H7 (cell line): ENCODE data around the gene OFD1. TPM values are rescaled to one million over a fixed set of nuclear protein-coding genes. Genes with fewer than 3 reads are reported as not detected.

ENCODE experiments used
- DNase-seq: peaks from one replicate; pipeline ENCODE4 v3.0.0; 2012
- H3K27me3 ChIP-seq: 2 replicates; pipeline ENCODE4 v1.6.0; 2011; ENCODE audit warnings: mild to moderate bottlenecking, low read length; ENCODE audit not compliant: control insufficient read depth, insufficient read depth
- H3K36me3 ChIP-seq: replicated peaks from 2 replicates; pipeline ENCODE4 v1.5.1; 2011; ENCODE audit warnings: low read length; ENCODE audit not compliant: control insufficient read depth, insufficient read depth
- H3K4me3 ChIP-seq: 2 replicates; pipeline ENCODE4 v1.5.1; 2011; ENCODE audit warnings: low read depth, mild to moderate bottlenecking, control low read depth, low read length, moderate library complexity; ENCODE audit not compliant: insufficient read depth
- total RNA-seq: library from RNA; depleted of rRNA; stranded (reverse); fragments of >200 nt; shearing (Covaris generic); gene quantifications from 2 replicates; pipeline ENCODE4 v1.2.3, GENCODE V29; 2014

Gene OFD1
- total RNA-seq, 1 experiment from 2014 or later = 13.9 TPM

DNA sequence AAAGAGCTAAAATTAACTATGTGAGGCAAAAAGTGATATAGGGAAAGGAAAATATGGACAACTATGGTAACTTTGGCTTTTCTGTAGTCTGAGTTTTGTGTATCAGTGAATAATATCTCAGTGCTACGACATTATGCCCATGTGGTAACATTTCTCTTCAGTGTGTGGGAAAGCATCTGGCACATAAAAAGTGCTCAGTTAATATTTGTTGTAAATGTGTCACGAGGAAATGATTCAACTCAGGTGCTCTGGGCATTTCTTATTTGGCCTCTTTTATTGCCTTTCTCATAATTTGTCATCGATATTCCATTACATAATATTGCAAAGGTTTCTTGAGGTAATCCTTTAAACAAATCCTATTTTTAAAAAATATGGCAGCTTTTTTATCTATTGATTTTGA lies 17.6 kb downstream of the OFD1 start:
- Histone ChIP-seq H3K4me3 (no peak overlapping the region), H3K27me3 (no peaks in the 10 kb centered on the region), H3K36me3 (peaks cover 8% of the 10 kb centered on the region)
- no peak for DNase-seq

DNA sequence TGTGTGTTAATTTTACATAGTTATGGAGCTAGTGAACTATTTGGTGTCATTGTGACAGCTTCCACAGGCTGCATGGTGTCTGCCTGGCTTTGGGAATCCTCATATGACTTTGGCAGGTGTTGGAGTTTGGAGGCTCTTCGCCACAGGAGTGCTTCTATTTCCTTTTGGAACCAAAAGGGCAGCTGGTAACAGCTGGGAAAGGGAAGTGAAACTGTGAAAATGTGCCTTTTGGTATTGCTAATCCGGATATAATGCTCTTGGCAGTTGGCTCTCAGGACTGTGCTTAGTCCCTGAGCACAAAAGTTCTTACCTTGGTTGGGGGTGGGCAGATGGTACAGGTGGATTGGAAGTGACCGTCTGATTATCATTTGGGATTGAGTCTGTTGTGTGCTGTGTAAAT lies 18.1 kb downstream of the OFD1 start:
- Histone ChIP-seq H3K4me3 (no peak overlapping the region), H3K36me3 (peaks cover 8% of the 10 kb centered on the region), H3K27me3 (no peaks in the 10 kb centered on the region)
- DNase-seq = no peak

DNA sequence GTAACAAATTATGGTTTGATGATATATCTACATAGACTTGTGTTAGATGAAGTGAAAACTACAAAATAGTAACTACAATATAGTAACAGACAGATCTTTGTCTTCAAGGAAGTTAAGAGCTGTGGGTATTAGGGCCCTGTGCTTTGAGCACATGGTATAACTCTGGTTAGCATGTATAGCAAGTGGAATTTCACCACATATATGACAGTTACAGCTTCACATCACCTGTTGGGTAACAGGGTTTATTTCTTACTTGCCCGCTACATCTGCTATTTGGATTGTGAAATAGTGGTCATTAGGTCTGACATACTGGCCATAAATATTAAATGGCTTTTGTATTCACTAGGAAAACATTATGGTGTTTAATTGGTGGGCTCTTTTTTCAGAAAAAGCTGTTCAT lies 20.2 kb downstream of the OFD1 start:
- DNase-seq = no peak
- no peak overlapping the region for H3K4me3 ChIP-seq
- no peaks in the 10 kb centered on the region for H3K27me3 ChIP-seq
- H3K36me3 ChIP-seq = peaks cover 10% of the 10 kb centered on the region

DNA sequence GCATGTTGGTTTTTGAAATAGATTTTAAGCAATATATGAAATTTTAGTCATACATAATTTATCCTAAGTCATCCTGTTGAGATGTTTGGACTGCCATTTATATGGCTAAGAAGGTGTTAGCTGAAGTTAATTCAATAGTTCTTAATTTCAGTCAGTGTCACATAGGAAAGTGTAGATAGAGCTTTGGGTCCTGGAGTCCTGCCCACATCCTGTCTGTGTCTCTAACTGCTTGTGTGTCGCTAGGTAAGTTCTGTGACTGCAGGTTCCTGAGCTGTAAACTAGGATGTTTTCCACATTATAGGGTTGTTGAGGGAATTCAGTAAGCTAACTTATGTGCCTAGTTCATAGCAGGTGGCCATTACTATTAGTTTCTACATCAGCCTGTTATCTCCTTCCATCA lies 20.7 kb downstream of the OFD1 start:
- Histone ChIP-seq H3K27me3 (no peaks in the 10 kb centered on the region), H3K4me3 (no peak overlapping the region), H3K36me3 (peaks cover 13% of the 10 kb centered on the region)
- DNase-seq = no peak

DNA sequence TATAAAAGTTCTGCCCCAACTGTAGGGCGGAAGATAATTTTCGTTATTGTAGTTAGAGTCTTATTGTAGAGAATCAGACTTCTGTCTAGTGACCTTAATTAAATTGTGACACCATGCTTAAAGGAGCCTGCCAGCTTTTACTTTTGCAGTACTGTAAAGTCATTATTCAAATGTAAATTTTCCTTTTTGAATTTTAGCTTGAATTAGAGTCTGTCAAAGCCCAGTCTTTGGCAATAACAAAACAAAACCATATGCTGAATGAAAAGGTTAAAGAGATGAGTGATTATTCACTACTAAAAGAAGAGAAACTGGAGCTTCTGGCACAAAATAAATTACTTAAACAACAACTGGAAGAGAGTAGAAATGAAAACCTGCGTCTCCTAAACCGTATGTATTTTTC lies 21.8 kb downstream of the OFD1 start:
- Histone ChIP-seq H3K4me3 (no peak overlapping the region), H3K36me3 (peaks cover 14% of the 10 kb centered on the region), H3K27me3 (no peaks in the 10 kb centered on the region)
- no peak for DNase-seq

DNA sequence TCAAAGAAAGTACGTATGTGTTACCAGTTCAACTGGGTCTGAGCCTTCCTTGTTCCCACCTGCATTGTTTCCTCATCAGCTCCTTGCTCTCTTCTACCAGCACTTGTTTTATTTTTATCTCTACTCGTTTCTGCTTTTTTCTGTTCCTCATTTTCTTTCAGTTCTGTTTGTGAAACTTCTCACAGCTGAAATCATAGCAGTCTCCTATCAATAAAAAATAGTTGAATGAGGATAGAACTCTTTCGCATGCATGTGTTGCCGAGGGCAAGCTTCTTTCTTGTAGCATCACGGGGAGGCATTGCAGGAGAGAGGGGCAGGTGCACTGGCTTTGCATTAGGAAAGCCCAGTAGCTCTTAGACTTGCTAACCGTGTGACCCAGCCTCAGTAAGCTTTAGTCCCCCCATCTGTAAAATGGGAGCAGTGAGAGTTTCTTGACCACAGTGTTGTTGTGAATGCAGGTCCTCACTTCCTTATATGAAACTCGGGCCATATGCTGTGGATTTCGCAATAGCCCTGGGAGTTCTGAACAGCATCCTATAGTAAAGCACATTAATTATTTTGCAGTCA lies 24.7 kb downstream of the OFD1 start:
- no peak for DNase-seq
- Histone ChIP-seq H3K27me3 (no peaks in the 10 kb centered on the region), H3K4me3 (no peak overlapping the region), H3K36me3 (peaks cover 11% of the 10 kb centered on the region)

DNA sequence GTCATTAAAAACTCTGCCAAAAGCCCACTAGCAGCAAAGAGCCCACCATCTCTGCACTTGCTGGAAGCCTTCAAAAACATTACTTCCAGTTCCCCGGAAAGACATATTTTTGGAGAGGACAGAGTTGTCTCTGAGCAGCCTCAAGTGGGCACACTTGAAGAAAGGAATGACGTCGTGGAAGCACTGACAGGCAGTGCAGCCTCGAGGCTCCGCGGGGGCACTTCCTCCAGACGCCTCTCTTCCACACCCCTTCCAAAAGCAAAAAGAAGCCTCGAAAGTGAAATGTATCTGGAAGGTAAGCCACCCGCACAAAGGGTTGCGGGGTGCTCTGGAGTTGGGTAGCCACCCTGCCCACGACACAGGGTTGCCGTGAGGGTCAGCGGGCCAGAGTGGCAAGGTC lies 25.9 kb downstream of the OFD1 start:
- Histone ChIP-seq H3K27me3 (no peaks in the 10 kb centered on the region), H3K36me3 (peaks cover 13% of the 10 kb centered on the region), H3K4me3 (no peak overlapping the region)
- DNase-seq = no peak

DNA sequence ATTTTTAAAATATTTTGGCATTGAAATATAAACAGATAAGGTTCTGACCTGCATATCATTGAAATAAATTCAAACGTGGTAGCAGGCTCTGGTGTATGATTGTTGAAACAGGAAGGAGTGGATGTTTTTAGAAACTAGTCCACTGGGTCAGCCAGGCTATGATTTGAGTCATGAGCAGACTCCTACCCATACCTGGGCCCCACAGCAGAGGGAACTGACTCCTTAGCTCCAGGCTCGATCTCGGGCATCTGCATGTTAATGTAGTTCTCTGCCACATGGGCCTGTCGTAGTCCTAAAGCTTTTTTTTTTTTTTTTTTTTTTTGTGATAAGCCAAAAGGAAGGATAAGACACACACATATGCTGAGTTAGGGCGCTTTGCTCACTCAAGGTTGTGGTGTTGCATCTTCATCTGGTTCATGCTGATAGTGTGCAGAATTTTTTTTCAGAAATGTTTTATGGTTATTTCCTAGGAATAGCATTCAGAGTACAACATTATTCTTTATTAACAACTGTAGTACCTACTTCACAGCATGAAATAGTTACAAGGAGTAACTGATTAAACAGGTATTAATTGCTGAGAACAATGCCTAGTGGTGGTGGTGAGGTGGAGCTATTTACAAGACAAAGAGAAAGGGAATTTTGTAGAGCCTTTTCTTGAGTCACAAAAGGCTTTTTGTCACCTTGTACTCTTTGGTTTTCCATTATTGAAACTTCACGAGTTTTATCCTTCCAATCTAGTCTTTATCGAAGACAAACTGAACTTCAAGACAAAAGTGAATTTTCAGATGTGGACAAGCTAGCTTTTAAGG lies 27.3 kb downstream of the OFD1 start:
- peak; percentile 76 for DNase-seq
- no peaks in the 10 kb centered on the region for H3K27me3 ChIP-seq
- H3K4me3 ChIP-seq = no peak overlapping the region
- peaks cover 13% of the 10 kb centered on the region for H3K36me3 ChIP-seq

DNA sequence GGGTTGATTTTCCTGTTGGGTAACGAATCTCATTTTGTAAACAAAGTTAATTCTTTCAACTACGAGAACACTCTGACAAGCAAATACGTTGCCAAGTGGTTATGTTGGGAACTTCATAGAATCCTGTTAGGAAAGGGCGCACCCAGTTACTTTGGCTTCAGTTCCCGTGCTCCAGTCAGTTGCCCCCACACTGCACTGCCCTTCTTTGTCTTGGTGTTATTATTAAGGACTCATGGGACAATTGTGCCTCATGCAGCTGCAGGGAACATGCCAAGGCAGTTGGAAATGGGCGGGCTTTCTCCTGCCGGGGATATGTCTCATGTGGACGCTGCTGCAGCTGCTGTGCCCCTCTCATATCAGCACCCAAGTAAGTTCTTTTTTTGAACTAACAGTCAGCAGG lies 28.9 kb downstream of the OFD1 start:
- no peak overlapping the region for H3K4me3 ChIP-seq
- no peak for DNase-seq

DNA sequence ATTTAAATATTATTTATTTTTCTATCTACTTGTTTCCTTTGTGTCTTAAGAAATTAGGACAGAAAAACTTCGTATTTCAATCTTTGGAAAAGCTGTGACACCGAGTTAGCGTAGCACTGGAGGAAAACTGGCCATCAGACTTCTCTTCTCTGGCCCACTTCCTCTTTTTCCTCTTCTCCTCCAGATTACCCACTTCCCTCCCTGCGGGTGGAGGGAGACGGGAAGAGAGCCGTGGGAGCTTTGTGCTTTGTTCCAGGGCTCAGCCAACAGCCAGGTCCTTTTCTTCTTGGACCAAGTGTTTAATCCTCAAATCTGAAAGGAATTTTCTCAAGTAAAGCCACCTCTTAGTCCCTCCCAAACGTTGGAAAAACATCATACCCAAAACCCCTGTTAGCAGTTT lies 29.7 kb downstream of the OFD1 start:
- no peak for DNase-seq

More for the DNA sequence above, 28.9 kb downstream of the OFD1 start:
- Histone ChIP-seq H3K27me3 (no peaks in the 10 kb centered on the region), H3K36me3 (peaks cover 13% of the 10 kb centered on the region)

DNA sequence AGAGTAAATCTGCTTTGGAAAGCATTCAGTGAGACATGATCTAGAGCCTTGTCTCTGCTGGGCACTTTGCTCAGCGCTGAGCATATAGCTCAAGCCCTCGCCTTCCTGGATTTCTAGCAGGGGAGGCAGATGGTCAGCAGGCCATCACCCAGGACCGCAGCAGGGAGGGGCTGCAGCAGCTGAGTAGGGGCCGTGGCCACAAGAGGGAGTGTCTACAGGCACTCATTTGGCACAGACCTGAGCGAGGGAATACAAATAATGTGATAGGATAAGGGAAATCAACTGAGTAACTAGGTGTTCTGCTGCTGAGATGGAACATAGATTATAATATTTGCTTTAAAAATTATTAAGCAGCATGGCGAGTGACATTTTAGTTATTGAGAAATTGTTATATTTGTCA lies 30.2 kb downstream of the OFD1 start:
- peaks cover 8% of the 10 kb centered on the region for H3K36me3 ChIP-seq
- H3K4me3 ChIP-seq = no peak overlapping the region
- no peaks in the 10 kb centered on the region for H3K27me3 ChIP-seq
- DNase-seq = peak; percentile 67

More for the DNA sequence above, 29.7 kb downstream of the OFD1 start:
- no peak overlapping the region for H3K4me3 ChIP-seq
- peaks cover 10% of the 10 kb centered on the region for H3K36me3 ChIP-seq
- H3K27me3 ChIP-seq = no peaks in the 10 kb centered on the region

DNA sequence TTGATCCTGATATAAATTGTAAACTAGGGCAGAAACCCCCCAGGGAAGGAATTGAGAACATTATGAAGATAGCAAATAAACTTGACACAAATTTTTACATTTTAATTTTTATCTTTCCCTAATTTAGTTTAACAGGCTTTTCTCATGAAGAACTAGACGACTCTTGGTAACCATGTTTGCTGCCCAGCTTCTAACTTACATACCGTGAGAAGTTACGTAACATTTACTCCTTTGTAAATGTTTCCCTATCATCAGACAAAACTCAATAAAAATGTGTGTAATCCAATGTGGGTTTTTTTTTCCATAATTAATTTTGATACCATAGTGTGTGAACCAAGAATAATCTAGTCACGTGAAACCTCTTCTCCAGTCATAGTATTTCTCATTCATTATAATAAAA lies 34.4 kb downstream of the OFD1 start:
- H3K36me3 ChIP-seq = peaks cover 7% of the 10 kb centered on the region; the same call in 1 of the 2 replicates
- no peak for DNase-seq
- H3K4me3 ChIP-seq = no peak overlapping the region
- no peaks in the 10 kb centered on the region for H3K27me3 ChIP-seq

DNA sequence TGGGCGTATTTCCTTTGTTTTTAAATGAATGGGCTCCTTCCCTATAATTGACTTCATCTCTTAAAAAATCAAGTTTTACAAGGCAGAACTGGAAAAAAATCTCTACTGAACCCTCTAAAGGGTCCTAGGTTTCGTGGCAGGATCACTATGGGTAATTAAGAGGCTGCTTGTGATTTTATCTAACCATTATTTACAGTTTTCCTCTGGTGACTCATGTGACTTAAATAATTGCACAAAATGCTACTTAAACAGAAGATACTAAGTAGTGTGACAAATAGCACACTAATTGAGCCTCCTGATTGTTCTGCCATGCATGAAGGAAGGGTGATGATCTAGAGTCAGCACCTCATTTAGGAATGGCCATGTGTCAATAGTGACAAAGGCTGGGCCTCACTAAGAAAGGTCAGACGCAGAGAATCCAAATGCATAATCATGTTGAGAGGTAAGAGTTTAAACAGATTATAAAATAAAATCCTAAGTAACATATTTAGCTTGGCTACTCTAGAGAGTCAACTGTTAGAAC lies 35.5 kb downstream of the OFD1 start:
- H3K4me3 ChIP-seq = no peak overlapping the region
- peaks cover 9% of the 10 kb centered on the region; the same call in 1 of the 2 replicates for H3K36me3 ChIP-seq
- no peaks in the 10 kb centered on the region for H3K27me3 ChIP-seq
- DNase-seq = no peak

DNA sequence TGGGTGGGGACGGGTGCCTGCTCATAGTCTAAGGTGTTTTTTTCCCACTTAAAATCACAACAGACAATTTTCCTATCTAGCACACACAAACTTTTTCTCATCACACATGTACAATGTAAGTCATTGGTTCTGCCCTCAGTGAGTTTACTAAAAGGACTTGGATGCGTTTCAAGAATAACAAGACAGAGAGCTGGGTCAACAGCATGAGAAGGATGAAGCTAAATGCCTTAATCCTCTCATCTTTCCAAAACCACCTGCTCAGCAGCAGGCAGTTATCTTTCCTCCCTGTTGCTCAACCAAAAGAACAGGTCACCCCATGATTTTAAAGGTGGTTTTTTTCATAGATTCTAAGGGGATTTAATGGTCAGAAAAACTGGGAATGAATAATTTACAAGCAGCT lies 40.1 kb downstream of the OFD1 start:
- no peaks in the 10 kb centered on the region for H3K27me3 ChIP-seq
- no peak for DNase-seq
- peaks cover 19% of the 10 kb centered on the region for H3K36me3 ChIP-seq
- no peak overlapping the region for H3K4me3 ChIP-seq

DNA sequence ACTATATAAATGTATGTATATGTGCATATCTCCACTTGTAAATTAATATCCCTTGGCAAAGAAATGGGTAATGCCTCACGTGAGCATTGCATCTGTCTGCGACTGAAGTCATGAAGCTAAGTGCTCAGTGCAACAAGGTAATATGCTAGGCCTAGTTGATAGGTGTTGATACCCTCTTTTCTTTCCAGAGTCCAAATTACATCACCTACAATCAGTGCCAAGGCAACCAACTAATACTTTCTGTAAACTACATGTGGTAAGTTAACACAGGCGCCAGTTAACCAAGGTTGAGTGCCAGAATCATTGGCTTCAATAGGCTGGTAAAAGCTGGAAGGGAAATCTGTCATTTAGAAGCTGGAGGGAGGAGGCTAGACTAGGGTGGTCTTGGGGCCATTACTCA lies 41.3 kb downstream of the OFD1 start:
- H3K27me3 ChIP-seq = no peaks in the 10 kb centered on the region
- DNase-seq = no peak
- peaks cover 20% of the 10 kb centered on the region for H3K36me3 ChIP-seq
- no peak overlapping the region for H3K4me3 ChIP-seq
